HK-2 (cell line): Measurements from ENCODE around the gene UTS2R.
"Not testable (repeated sequence)": the region's sequence is repeated elsewhere in the genome, so short reads cannot be mapped to it uniquely, and the experiment has no call there.

Experiments used
- DNase-seq: peaks from one replicate; pipeline ENCODE4 v3.0.0-alpha.2; 2018; ENCODE audit not compliant: unreplicated experiment

Gene UTS2R

DNA sequence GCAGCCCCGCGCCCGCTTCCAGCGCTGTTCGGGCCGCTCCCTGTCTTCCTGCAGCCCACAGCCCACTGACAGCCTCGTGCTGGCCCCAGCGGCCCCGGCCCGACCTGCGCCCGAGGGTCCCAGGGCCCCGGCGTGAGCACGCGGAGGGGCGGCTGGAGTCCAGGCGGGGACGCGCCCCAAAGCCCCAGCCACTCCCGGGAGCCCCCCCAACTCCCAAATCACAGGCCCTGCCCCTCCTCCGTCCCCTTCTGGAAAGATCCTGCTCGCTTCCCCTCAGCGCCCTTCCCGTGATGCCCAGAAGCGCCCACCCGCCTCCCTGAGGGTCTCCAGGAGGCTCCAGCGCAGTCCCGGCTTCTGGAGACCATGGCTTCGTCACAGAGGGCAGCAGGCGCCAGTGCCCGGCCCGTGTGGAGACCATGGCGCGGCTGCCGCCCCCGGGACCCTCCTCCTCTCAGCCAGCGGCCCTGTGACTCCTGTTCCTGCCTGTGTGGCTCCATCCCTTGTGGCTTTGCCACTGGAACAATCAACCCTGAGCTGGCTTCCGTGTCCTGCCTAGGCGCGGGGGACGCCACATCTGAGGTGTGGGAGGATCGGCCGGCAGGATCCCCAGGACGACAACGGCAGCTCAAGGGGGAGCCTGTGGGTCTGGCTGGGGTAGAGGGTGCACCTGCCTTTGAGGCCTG is 3.9 kb downstream of the UTS2R start:
- DNase-seq, result no peak

DNA sequence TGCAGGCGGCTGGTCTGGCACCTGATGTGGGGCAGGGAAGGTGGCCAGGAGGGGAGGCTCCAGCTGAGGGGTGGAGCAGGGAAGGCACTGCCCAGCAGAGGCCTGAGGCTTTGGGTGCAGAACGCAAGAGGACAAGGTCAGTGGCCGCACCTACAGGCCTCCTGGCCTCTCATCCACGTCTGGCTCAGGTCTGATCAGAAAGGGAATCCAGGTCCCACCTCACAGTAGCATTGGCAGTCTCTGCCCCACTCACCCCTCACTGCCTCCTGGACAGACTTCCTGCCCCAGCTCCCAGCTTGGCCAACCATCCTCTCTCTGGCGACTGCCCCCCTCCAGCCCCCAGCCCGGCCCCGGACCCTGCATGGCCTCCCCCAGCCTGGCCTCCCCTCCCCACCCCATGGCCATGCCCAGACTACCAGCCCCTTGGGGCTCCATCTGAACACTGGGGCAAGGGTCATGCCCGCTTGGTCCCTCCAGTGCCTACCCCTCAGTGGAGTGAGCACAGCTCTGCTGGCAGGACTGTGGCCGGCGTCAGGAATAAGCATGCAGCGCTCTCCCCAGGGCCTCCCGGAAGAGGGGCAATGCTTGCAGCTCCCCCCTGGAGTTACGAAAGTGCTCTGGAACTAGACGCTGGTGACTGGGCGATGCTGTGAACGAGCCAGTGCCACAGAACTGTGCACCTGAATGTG is 4.6 kb downstream of the UTS2R start:
- DNase-seq, result no peak

DNA sequence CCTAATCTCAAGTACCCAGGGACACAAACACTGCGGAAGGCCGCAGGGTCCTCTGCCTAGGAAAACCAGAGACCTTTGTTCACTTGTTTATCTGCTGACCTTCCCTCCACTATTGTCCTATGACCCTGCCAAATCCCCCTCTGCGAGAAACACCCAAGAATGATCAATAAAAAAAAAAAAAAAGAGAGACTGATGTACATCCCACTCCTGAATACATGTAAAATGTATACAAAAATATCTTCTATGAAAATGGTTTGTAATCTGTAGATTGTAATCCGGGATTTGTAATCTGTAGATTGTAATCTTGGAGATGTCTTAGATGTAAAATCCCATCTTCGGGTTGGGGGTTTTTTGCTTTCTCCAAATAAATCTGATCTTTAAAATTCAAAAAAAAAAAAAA is 5.7 kb downstream of the UTS2R start:
- not testable (repeated sequence) for DNase-seq

DNA sequence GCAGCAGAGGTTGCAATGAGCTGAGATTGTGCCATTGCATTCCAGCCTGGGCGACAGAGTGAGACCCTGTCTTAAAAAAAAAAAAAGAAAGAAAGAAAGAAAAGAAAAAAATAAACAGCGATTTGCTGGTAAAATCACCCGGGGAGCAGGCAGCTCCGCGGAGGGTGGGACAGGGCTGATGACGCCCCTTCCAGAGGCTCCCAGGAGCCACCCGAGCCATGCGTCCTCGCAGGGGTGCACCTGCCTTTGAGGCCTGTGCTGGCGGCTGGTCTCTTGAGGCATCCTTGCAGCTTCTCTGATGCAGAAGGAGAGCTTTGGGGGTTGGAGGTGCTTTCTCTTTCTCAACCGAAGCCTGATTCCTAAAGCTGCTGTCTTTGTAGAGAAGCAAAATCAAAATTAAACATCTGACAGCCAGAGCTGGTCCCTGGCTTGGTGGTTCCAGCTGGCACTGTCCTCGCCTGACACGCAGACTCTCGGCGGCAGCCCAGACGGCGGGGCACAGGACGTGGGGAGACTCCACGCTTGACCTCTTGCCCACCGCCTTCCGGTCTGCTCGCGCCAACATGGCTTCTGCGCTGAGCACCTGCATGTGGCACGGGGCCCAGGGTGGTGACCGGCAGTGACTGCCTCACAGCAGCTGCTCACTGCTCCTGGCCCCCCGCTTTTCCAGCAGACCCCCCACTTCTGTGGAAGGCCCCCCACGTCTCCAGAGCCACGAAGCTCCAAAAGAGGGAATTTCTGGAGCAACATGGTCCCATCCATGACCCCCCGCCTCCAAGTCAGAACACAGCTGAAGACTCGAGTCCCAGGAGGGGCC is 6.6 kb downstream of the UTS2R start:
- no peak for DNase-seq

DNA sequence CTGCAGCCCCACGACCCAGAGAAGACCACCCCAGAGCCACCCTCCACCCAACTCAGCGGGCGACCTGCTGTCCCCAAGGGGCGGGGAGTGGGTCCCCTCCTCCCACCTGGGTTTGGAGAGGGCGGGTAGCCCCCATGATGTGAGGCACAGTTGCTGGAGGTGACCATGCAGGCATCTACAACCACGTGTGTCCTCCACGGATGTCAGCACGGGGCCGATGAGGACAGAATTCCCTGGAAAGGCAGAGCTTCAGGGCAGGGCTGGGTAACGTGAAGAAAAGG is 7.1 kb downstream of the UTS2R start:
- no peak for DNase-seq

DNA sequence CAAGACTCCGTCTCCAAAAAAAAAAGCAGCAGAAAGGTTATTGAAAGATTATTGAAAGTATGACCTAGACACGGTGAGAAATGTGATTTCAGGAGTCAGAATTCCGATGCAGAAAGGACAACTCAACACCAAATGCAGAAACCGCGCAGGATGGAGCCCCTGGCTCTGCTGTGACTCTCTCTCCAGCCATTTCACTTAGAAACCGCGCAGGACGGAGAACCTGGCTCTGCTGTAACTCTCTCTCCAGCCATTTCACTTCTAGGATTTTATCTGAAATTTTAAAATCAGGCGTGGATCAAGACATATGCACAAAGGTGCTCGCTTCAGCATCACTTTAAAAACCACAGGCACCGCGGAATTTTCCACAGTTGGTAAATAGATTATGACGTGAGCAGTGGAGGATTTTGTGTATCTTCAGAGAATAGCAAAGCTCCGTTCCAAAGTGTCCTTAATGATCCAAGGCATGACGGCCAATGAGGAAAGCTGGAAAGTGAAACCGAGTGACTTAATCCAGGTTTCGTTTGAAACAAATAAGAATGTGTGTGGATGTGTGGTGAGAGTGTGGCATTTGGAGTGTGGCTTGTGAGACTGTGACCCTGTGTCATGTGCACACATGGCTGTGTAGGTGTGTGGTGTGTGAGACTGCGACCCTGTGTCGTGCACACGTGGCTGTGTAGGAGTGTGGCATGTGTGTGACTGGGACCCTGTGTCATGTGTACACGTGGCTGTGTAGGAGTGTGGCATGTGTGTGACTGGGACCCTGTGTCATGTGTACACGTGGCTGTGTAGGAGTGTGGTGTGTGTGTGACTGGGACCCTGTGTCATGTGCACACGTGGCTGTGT is 9.5 kb downstream of the UTS2R start:
- DNase-seq, result no peak

DNA sequence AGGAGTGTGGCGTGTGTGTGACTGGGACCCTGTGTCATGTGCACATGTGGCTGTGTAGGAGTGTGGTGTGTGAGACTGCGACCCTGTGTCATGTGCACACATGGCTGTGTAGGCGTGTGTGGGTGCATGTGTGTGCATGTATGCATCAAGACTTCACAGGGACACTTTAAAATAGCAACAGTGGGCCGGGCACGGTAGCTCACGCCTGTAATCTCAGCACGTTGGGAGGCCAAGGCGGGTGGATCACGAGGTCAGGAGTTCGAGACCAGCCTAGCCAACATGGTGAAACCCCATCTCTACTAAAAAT is 10.1 kb downstream of the UTS2R start:
- DNase-seq, result not testable (repeated sequence)

DNA sequence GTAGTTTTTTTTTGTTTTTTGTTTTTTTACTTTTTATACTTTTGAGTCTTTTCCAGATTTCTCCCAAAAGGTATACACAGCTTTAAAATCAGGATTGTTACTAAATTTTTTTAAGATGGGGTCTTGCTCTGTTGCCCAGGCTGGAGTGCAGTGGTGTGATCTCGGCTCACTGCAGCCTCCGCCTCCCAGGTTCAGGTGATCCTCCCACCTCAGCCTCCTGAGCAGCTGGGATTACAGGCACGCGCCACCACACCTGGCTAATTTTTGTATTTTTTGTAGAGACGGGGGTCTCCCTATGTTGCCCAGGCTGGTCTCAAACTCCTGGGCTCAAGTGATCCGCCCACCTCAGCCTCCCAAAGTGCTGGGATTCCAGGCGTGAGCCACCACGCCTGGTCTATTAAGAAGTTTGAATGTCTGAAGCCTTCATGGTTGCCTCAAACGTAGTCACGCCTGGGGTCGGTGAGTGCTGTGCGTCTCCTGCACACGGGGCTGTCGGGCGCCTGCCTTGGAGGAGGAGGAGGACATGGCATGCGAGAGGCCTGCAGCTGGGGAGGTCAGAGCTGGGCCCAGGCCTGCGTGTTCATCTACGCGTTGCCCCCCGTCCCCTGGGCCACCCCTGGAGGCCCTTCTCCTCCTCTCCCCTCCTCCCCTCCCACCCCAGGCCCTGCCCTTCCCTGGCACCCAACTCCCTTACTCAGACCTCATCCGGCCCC is 10.8 kb downstream of the UTS2R start:
- DNase-seq, result not testable (repeated sequence)

DNA sequence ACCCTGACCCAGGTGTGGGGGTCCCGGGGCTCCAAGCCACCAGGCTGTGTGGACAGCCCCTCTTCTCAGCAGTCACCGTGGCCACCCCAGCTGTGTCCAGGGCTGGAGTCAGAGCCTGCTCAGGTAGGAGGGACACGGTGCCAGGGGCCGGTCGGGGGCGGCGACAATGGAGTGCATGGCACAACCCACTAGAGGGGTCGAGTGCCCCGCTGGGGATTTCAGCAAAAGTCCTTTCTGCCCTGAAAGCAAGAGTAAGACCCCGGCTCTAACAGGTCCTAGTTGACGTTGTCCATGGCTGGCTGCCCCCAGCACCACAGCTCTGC is 11.3 kb downstream of the UTS2R start:
- no peak for DNase-seq

DNA sequence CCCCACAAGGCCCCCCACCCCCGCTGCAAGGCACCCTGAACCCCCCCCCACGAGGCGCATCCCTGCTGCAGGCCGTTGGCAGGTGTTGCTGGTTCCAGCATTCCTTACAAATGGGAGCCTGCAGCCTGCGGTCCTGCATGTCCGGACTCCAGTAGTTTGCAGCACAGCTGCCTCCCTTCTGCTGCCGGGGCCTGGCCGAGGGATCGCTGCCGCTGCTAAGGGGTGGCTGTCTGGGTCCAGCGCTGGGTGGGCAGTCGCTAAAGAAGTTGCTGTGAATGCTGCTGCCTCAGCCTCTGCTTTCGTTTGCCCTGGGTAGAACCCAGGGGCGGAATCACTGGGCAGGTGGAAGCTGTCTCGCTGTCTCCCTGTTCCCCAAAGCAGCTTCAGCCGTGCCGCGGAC is 11.8 kb downstream of the UTS2R start:
- DNase-seq, result no peak

DNA sequence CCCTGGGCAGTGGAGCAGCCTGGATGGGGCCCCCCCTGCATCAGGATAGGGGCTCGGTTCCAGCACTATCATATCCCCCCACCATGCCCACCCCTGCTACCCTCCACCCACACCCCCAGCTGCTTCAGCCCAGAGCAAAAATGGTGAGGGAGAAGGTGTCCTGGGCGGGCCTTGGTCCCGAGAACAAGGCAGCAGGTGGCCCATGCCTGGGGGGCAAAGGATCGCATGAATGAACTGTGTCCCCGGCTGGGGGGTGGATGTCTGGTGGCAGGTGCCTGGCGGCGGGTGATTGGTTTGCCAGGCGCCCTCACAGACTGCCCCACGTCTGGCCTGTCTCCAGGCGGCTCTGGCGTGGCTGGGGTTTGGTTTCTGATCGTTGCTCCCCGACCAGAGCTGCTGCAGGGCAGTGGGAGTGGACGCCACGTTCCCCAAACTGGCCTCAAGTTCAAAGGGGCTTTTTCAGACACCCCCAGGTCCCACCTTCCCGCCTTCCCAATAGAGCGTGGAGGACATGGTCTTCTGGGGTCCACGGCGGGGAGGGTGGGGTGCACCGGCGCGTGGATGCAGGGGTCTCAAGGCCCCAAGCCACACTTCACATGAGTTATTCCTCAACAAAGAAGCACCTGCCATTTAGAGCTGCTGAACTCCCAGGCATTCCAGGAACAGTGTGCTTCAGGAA is 12.6 kb downstream of the UTS2R start:
- no peak for DNase-seq

DNA sequence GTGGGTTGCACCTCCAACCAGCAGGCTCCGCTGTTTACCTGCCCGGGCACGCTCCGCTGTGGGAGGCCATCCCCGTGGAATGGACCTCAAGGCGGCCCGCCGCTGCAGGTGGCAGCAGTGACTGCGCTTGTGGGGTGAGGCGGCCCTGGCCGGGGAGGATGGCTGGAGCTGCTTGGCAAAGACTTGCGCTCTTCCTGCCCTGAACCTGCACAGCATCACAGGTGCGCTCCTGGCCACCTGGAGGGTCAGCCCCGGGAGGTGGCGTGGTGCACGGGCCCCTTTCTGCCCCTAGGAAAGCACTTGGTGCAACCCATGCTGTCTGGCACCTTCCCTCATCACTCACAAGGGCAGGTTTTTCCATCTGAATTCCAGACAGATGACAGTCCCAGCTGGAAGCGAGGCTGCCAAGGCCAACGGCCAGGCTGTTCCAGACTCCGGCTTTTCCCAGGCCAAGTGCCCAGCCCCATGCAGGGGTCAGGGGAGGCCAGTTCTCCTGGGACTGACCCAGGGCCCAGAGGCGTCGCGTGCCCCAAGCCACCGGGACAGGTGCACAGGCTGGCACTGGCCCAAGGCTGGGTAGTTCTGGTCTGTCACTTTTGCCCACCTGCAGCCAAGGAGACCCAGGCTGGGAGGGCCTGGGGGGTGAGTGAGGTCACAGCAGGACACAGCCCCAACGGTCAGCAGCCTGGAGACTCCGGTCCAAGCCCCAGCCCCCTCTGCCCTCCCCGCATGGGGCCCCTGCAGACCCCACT is 13.3 kb downstream of the UTS2R start:
- DNase-seq, result peak; percentile 50

DNA sequence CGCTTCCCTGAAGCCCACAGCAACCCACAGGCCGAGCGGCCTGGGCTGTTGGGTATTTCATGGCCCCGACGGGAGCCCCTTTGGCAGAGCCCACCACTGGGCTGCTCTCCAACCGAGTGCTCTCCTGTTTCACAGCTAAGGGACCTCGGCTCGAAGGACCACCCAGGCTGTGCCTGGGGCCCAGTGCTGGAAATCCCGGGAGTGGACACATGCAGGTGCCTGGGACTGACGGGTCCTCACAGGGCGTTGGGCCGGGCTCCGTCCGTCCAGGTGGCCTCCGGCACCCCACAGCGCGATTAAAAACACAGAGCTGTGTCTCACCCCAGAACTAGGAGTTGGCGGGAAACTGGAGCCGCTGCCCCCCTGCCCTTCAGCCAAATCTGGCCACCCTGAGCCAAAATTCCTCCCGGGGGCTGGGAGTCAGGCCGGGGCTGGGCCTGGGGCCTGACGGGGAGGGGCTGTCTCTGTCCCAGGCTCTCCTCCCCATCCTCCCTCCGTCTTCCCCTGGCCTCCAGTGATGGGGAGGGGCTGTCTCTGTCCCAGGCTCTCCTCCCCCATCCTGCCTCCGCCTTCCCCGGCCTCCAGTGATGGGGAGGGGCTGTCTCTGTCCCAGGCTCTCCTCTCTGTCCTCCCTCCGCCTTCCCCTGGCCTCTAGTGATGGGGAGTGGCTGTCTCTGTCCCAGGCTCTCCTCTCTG is 14.1 kb downstream of the UTS2R start:
- no peak for DNase-seq

DNA sequence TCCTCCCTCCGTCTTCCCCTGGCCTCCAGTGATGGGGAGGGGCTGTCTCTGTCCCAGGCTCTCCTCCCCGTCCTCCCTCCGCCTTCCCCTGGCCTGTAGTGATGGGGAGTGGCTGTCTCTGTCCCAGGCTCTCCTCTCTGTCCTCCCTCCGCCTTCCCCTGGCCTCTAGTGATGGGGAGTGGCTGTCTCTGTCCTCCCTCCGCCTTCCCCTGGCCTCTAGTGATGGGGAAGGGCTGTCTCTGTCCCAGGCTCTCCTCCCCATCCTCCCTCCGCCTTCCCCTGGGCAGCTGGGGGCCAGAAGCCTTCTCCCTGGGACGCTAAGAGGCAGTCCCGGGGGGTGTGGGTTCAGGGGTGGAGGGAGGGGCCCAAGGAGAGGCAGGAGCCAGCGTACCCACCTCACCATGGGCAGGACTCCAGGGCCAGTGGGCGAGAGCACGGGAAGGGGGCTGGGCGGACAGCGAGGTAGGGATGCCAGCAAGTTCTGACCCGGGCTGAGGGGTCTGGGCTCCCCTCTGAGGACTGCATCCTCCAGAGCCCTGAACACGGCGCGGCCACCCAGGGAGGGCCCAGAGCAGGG is 14.8 kb downstream of the UTS2R start:
- DNase-seq, result no peak

DNA sequence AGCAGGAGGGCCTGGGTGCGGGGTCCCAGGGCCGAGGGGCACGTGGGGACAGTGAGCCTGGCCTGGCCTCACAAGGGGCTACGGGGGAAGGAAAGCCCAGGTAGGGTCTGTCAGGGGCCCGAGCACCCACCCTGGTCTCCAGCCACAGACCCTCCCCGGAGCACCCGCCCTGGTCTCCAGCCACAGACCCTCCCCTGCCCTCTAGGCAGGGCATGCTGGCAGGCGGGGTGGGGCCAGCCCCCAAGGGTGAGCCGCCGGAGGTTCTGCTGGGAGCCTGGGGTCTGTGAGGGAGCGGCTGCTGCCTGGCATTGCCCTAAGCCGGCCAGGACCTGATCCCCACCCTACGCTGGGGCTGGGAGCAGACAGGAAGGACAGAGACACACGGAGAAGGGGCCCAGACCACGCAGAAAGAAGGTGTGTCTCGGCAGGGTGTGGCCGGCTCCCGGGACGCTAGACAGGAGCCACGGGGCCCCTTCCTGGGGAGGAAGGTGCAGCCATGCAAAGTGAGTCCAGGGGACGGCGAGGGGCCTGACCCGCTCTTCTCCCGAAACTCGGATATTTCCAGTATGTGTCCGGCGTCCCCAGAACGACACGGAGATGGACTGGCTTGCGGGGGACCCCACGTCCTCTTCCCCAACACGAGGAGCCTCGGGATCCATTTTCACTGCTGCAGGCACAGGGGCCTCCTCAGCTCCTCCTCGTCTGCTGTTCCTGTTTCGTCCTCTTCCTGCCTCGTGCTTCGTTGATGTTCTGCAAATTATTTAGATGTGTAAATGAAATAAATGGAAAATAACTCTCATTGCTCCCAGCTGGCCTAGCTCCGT is 15.5 kb downstream of the UTS2R start:
- DNase-seq, result no peak

DNA sequence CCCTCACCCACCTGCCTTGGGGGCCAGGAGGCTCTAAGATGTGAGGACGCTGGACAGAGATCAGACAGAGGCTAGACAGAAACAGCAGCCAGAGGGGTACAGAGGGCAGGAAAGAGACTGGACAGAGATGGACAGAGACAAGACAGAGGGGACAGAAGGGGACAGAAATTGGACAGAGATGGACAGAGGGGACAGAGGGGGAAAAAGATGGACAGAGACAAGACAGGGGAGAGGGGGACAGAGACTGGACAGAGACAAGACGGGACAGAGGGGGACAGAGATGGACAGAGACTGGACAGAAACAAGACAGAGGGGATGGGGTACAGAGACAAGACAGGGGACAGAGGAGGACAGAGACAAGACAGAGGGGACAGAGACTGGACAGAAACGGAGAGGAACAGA is 16.1 kb downstream of the UTS2R start:
- DNase-seq, result no peak

DNA sequence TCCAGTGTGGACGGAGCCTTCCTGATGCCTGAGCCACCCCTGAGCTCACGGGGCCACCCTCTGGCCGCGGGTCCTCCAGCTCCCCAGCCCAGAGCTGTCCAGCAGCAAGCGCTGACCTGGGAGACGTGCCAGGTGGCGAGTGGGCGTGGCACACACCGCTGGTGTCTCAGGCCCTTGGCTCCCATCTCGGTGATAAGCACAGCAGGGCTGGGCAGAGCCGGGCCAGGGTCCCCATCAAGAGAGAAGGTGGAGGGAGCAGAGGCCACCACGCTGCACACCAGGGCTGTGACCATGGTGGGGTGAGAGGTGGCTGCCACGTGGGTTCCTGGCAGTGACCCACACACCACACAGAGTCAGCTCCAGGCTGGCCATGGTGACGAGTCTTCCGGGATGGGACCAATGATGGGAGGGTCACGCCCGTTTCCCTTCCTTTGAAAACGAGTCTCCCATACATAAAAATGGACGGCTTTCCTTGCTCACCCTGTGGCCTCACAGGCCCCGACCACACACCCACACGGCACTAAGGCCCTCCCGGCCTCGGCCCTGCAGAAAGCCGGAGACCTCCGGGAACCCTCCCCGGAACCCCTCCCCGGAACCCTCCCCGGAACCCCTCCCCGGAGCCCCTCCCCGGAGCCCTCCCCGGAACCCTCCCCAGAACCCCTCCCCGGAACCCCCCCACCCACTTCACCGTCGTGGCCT is 16.8 kb downstream of the UTS2R start:
- DNase-seq, result no peak

DNA sequence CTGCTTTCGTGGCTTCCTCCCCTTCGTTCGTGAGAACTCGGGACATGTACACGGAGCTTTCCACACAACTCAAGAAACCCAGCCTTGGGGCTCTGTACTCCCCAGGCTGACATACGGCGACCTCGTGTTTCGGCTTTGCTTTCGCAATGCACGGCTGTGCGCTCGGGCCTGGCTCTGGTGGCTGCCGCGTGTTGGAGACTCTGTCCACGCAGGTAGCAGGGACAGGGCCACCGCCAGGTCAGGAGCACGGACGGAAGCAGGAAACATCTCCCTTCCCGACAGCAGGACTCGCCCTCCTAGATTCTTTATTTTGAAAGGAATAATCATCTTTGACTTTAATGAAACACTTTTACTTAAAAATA is 17.3 kb downstream of the UTS2R start:
- DNase-seq, result no peak
